A549 (cell line): ENCODE data around the gene CD300A. TPM values are rescaled to one million over a fixed set of nuclear protein-coding genes. Genes with fewer than 3 reads are reported as not detected.

Experiments used
- ATAC-seq, 2 experiments: fragments of 200-7000 bp in 1 of 2; fragments of >200 bp in 1 of 2; cut with Nextera tagmentation in 1 of 2; cut with Tn5 transposase in 1 of 2; 3 replicates each; pipeline versions ENCODE4 v1.8.0 to v1.9.1; 2018 to 2020; ENCODE audit warnings: mild to moderate bottlenecking in 1 of 2, moderate library complexity in 1 of 2
- CTCF ChIA-PET: fragments of 300-600 bp; sonication (Branson Sonifier 250); formaldehyde crosslinking; extraction: SDS; loops from one replicate; lab custom pipeline; 2021; ENCODE audit warnings: antibody characterized with exemption, inconsistent platforms; lab: Yijun Ruan, JAX
- POLR2A ChIA-PET: fragments of 350-600 bp; formaldehyde crosslinking; extraction: SDS; loops from one replicate; lab custom pipeline; 2021; ENCODE audit warnings: antibody characterized with exemption, inconsistent platforms; lab: Yijun Ruan, JAX
- DNase-seq, 2 experiments: peaks; one replicate each; pipeline versions ENCODE4 v3.0.0 to v3.0.0-alpha.2; 2011 to 2016; ENCODE audit warnings: low read depth in 1 of 2, low spot score in 1 of 2
- FAIRE-seq: peaks from 2 replicates; lab custom pipeline; 2011; peaks lifted over from hg19 to GRCh38; lab: Jason Lieb, UNC
- H3K27ac ChIP-seq, 2 experiments: fragments of >200 bp; sonication (Bioruptor Twin); formaldehyde crosslinking; 3 replicates each; pipeline ENCODE4 v1.5.1; 2016 to 2017
- H3K4me1 ChIP-seq: fragments of >200 bp; sonication (Bioruptor Twin); formaldehyde crosslinking; 3 replicates; pipeline ENCODE4 v1.6.1; 2016
- H3K4me2 ChIP-seq: fragments of >200 bp; sonication (Bioruptor Twin); formaldehyde crosslinking; 3 replicates; pipeline ENCODE4 v1.6.1; 2016
- H3K4me3 ChIP-seq: fragments of >200 bp; sonication (Bioruptor Twin); formaldehyde crosslinking; 3 replicates; pipeline ENCODE4 v1.5.1; 2016
- H3K9me3 ChIP-seq: fragments of >200 bp; sonication (Bioruptor Twin); formaldehyde crosslinking; 3 replicates; pipeline ENCODE4 v1.6.1; 2016
- CHD2 ChIP-seq: fragments of 150-350 bp; IDR thresholded peaks from 2 replicates; pipeline ENCODE4 v1.6.1; 2014; ENCODE audit warnings: low read length; ENCODE audit not compliant: partially characterized antibody
- E2F6 ChIP-seq: IDR thresholded peaks from 2 replicates; pipeline ENCODE4 v1.6.1; 2012; ENCODE audit warnings: low read depth, borderline replicate concordance
- EHF ChIP-seq: fragments of 250-450 bp; sonication (Bioruptor Pico); IDR thresholded peaks from 2 replicates; pipeline ENCODE4 v1.5.0; 2020; ENCODE audit warnings: mild to moderate bottlenecking
- EHMT2 ChIP-seq: fragments of 200-600 bp; sonication (generic); IDR thresholded peaks from 2 replicates; pipeline ENCODE4 v1.6.1; 2016; ENCODE audit warnings: antibody characterized with exemption, low read depth, mild to moderate bottlenecking, moderate library complexity
- FOSB ChIP-seq: fragments of 250-450 bp; sonication (Bioruptor Pico); IDR thresholded peaks from 2 replicates; pipeline ENCODE4 v1.5.0; 2020; ENCODE audit warnings: mild to moderate bottlenecking, moderate library complexity
- HEYL ChIP-seq: fragments of 250-450 bp; sonication (Bioruptor Pico); IDR thresholded peaks from 2 replicates; pipeline ENCODE4 v1.8.0; 2021; ENCODE audit warnings: mild to moderate bottlenecking, moderate library complexity
- HOXB13 ChIP-seq: fragments of 250-450 bp; sonication (Bioruptor Pico); IDR thresholded peaks from 2 replicates; pipeline ENCODE4 v1.5.0; 2020; ENCODE audit warnings: low read depth, mild to moderate bottlenecking, moderate library complexity
- NFE2L2 ChIP-seq: fragments of 150-350 bp; conservative IDR thresholded peaks from 2 replicates; pipeline ENCODE4 v1.6.1; 2014; ENCODE audit warnings: low read length
- PHF8 ChIP-seq: fragments of 200-600 bp; sonication (generic); IDR thresholded peaks from 2 replicates; pipeline ENCODE4 v1.6.1; 2016; ENCODE audit warnings: low read depth, mild to moderate bottlenecking, antibody characterized with exemption, moderate library complexity, borderline replicate concordance
- POLR2A ChIP-seq: IDR thresholded peaks from 2 replicates; pipeline ENCODE4 v1.6.1; 2012; ENCODE audit warnings: mild to moderate bottlenecking, low read length
- RAD21 ChIP-seq, 2 experiments: fragments of >200 bp in 1 of 2; sonication (Bioruptor Twin) in 1 of 2; formaldehyde crosslinking in 1 of 2; IDR thresholded peaks in 1 of 2; conservative IDR thresholded peaks in 1 of 2; 2 replicates in 1 of 2; 3 replicates in 1 of 2; pipeline ENCODE4 v1.6.1; 2012 to 2018; ENCODE audit warnings: inconsistent platforms in 1 of 2
- RFX5 ChIP-seq: fragments of 450-650 bp; IDR thresholded peaks from 2 replicates; pipeline ENCODE4 v1.7.1; 2014; ENCODE audit warnings: antibody characterized with exemption, mild to moderate bottlenecking, moderate library complexity
- RNF2 ChIP-seq: fragments of 200-600 bp; sonication (generic); IDR thresholded peaks from 2 replicates; pipeline ENCODE4 v1.6.1; 2016; ENCODE audit warnings: low read depth, mild to moderate bottlenecking, antibody characterized with exemption, moderate library complexity, borderline replicate concordance
- SREBF2 ChIP-seq: fragments of 450-650 bp; IDR thresholded peaks from 2 replicates; pipeline ENCODE4 v1.6.1; 2014; ENCODE audit warnings: mild to moderate bottlenecking, moderate library complexity
- TFCP2L1 ChIP-seq: fragments of 250-450 bp; sonication (Bioruptor Pico); IDR thresholded peaks from 2 replicates; pipeline ENCODE4 v1.5.0; 2021; ENCODE audit warnings: mild to moderate bottlenecking
- ZSCAN20 ChIP-seq: fragments of 250-450 bp; sonication (Bioruptor Pico); IDR thresholded peaks from 2 replicates; pipeline ENCODE4 v1.8.0; 2022; ENCODE audit warnings: mild to moderate bottlenecking, moderate library complexity
- WGBS: methylation state at CpG from one replicate; pipeline ENCODE4 v1.1.6; 2017; ENCODE audit errors: missing lambda C conversion rate; 5-methylcytosine and 5-hydroxymethylcytosine counted together
- polyA plus RNA-seq, 4 experiments: library from polyadenylated mRNA; depleted of rRNA in 3 of 4; stranded (reverse); fragments of >200 nt; fragmentation: RNase III in 1 of 4; extraction: RNeasy Plus Mini Kit Qiagen cat#74134 plus additional on column Dnase treatment in 1 of 4; gene quantifications; 2 replicates in 3 of 4; 3 replicates in 1 of 4; pipeline ENCODE4 v1.2.3, GENCODE V29; 2011 to 2017
- TF ChIP-seq, protein P1 (sequence below): fragments of 150-350 bp; IDR thresholded peaks from 2 replicates; pipeline ENCODE4 v1.6.1; 2014; ENCODE audit warnings: low read depth, mild to moderate bottlenecking, low read length
- TF ChIP-seq, protein P2 (sequence below): fragments of >200 bp; sonication (Bioruptor Twin); formaldehyde crosslinking; IDR thresholded peaks from 3 replicates; pipeline ENCODE4 v1.6.1; 2016
- TF ChIP-seq, protein P3 (sequence below): IDR thresholded peaks from 2 replicates; pipeline ENCODE4 v1.6.1; 2012

Gene CD300A
- polyA plus RNA-seq, 2 of the 4 experiments (the other 2 are of a cell fraction): not detected

- ATAC-seq (no peak), FAIRE-seq (no peak), DNase-seq (no peak)
- H3K27ac ChIP-seq: peak overlapping the region; percentile 95 to 99
- CTCF ChIA-PET: no interaction called here
- peaks cover 8% of the 10 kb centered on the region for H3K9me3 ChIP-seq
- no peak for TF ChIP-seq RFX5
- TF ChIP-seq TFCP2L1 (CRISPR knock-in tag): no peak
- no peak for TF ChIP-seq HEYL (CRISPR knock-in tag)
- TF ChIP-seq, protein P1, sequence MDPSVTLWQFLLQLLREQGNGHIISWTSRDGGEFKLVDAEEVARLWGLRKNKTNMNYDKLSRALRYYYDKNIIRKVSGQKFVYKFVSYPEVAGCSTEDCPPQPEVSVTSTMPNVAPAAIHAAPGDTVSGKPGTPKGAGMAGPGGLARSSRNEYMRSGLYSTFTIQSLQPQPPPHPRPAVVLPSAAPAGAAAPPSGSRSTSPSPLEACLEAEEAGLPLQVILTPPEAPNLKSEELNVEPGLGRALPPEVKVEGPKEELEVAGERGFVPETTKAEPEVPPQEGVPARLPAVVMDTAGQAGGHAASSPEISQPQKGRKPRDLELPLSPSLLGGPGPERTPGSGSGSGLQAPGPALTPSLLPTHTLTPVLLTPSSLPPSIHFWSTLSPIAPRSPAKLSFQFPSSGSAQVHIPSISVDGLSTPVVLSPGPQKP: no peak
- no peak for TF ChIP-seq ZSCAN20 (CRISPR knock-in tag)
- TF ChIP-seq HOXB13: no peak
- no peak for TF ChIP-seq NFE2L2
- TF ChIP-seq, protein P2, sequence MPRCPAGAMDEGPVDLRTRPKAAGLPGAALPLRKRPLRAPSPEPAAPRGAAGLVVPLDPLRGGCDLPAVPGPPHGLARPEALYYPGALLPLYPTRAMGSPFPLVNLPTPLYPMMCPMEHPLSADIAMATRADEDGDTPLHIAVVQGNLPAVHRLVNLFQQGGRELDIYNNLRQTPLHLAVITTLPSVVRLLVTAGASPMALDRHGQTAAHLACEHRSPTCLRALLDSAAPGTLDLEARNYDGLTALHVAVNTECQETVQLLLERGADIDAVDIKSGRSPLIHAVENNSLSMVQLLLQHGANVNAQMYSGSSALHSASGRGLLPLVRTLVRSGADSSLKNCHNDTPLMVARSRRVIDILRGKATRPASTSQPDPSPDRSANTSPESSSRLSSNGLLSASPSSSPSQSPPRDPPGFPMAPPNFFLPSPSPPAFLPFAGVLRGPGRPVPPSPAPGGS: no peak
- TF ChIP-seq, protein P3, sequence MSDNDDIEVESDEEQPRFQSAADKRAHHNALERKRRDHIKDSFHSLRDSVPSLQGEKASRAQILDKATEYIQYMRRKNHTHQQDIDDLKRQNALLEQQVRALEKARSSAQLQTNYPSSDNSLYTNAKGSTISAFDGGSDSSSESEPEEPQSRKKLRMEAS: no peak
- peak overlapping the region; percentile 91 for H3K4me2 ChIP-seq
- peak overlapping the region; percentile 78 for H3K4me3 ChIP-seq
- POLR2A ChIA-PET: interaction anchor here (0.5 kb wide), 1 partner anchor 15 kb away, joined by 3 read pairs; no protein-coding TSS in a partner anchor
- H3K4me1 ChIP-seq: peaks cover 32% of the 10 kb centered on the region
- WGBS: no CpG with 5 or more reads among the region's 33 CpGs
Measured at GRCh38 chr17:74432424-74432690, 34.1 kb upstream of the CD300A start.

GRCh38 chr17:74432766-74433391 is 33.6 kb upstream of the CD300A start:
- peak overlapping the region; percentile 91 for H3K4me2 ChIP-seq
- POLR2A ChIA-PET: interaction anchor here (1.0 kb wide), 1 partner anchor 21 kb away, joined by 3 read pairs; no protein-coding TSS in a partner anchor
- peaks cover 14% of the 10 kb centered on the region for H3K9me3 ChIP-seq
- peak overlapping the region; percentile 78 for H3K4me3 ChIP-seq
- peaks cover 27% of the 10 kb centered on the region for H3K4me1 ChIP-seq
- no peak for FAIRE-seq
- no peak for ATAC-seq
- TF ChIP-seq RAD21 (conservative IDR thresholded peaks at IDR 0.05 in 1 of 2, IDR thresholded peaks at IDR 0.05 in 1 of 2) (no peak), EHMT2 (no peak), E2F6 (no peak), FOSB (CRISPR knock-in tag) (no peak), CHD2 (no peak), PHF8 (no peak), EHF (CRISPR knock-in tag) (no peak), POLR2A (no peak), RNF2 (no peak), SREBF2 (no peak), NFE2L2 (no peak)
- WGBS: 74% methylated on average over 21 of the region's 23 CpGs
- no peak for DNase-seq
- peak overlapping the region; percentile 95 to 99 for H3K27ac ChIP-seq
- CTCF ChIA-PET: interaction anchor here (1.3 to 6.6 kb wide), 4 partner anchors 13 to 23 kb away, joined by 4 to 85 read pairs (median 24); no protein-coding TSS in a partner anchor
